CD4-positive, alpha-beta T cell (primary cell): ENCODE results near the gene GSPT2. TPM values are rescaled to one million over a fixed set of nuclear protein-coding genes. Genes with fewer than 3 reads are reported as not detected.

ENCODE experiments used
- ATAC-seq: fragments of 200-7000 bp; cut with Tn5 transposase; one replicate; pipeline ENCODE4 v1.10.0; 2022; ENCODE audit warnings: mild to moderate bottlenecking; ENCODE audit not compliant: poor library complexity
- CTCF ChIA-PET: fragments of 350-600 bp; sonication (Branson Sonifier 250); formaldehyde crosslinking; loops from one replicate; lab custom pipeline; 2021; ENCODE audit warnings: antibody characterized with exemption, inconsistent platforms; lab: Charles Lee
- POLR2A ChIA-PET: fragments of 350-600 bp; sonication (Branson Sonifier 250); formaldehyde crosslinking; loops from one replicate; lab custom pipeline; 2021; ENCODE audit warnings: antibody characterized with exemption, inconsistent platforms; lab: Charles Lee
- DNase-seq, 14 experiments: peaks; one replicate each; pipeline ENCODE4 v3.0.0-alpha.2; 2013 to 2020; ENCODE audit warnings: mixed read lengths in 2 of 14
- H3K27ac ChIP-seq, 2 donors: one replicate each; pipeline versions ENCODE4 v1.5.1 to v1.7.0; 2013; ENCODE audit warnings: low read length in 2 of 2, low read depth in 1 of 2, mild to moderate bottlenecking in 1 of 2
- H3K27me3 ChIP-seq, 2 experiments: 1 replicate in 1 of 2; 2 replicates in 1 of 2; pipeline versions ENCODE4 v1.6.1 to v1.7.0; 2013; ENCODE audit warnings: low read length in 2 of 2, control low read depth in 1 of 2, mild to moderate bottlenecking in 1 of 2, moderate library complexity in 1 of 2; ENCODE audit not compliant: insufficient read depth in 2 of 2, control insufficient read depth in 1 of 2
- H3K36me3 ChIP-seq: one replicate; pipeline ENCODE4 v1.6.1; 2013; ENCODE audit warnings: low read length, control low read depth; ENCODE audit not compliant: insufficient read depth
- H3K4me1 ChIP-seq: one replicate; pipeline ENCODE4 v1.6.1; 2013; ENCODE audit warnings: low read length, control low read depth; ENCODE audit not compliant: insufficient read depth
- H3K4me3 ChIP-seq: one replicate; pipeline ENCODE4 v1.5.1; 2013; ENCODE audit warnings: mild to moderate bottlenecking, low read length, moderate library complexity
- H3K9me3 ChIP-seq, 2 experiments: 1 replicate in 1 of 2; 2 replicates in 1 of 2; pipeline versions ENCODE4 v1.6.1 to v1.7.0; 2013; ENCODE audit warnings: low read length in 2 of 2, mild to moderate bottlenecking in 2 of 2, control low read depth in 1 of 2, moderate library complexity in 1 of 2; ENCODE audit not compliant: control insufficient read depth in 1 of 2, insufficient read depth in 1 of 2
- H3K27ac Mint-ChIP-seq: one replicate; pipeline ENCODE4 v1.8.0; 2020; ENCODE audit warnings: mixed read lengths
- H3K27me3 Mint-ChIP-seq: one replicate; pipeline ENCODE4 v1.8.0; 2021; ENCODE audit warnings: mixed read lengths
- H3K36me3 Mint-ChIP-seq: one replicate; pipeline ENCODE4 v1.8.0; 2021; ENCODE audit warnings: low read depth, mixed read lengths
- H3K4me1 Mint-ChIP-seq: one replicate; pipeline ENCODE4 v1.8.0; 2021; ENCODE audit warnings: low read depth, mixed read lengths
- H3K4me3 Mint-ChIP-seq: one replicate; pipeline ENCODE4 v1.8.0; 2020; ENCODE audit warnings: mild to moderate bottlenecking, mixed read lengths
- H3K9me3 Mint-ChIP-seq: one replicate; pipeline ENCODE4 v1.8.0; 2020; ENCODE audit warnings: mixed read lengths
- intact Hi-C, 2 experiments: fragments of 100-400 bp; cut with DNase I in 1 of 2; cut with micrococcal nuclease in 1 of 2; formaldehyde crosslinking; loops; one replicate each; pipeline versions ENCODE4 v1.15.1 to v1.9.0; 2023 to 2025; cut with DNase I, micrococcal nuclease
- total RNA-seq, 174 experiments: library from RNA in 2 of 174; stranded (reverse) in 2 of 174; gene quantifications; one replicate each; pipeline ENCODE4 v1.2.3 and lab custom pipeline; 2021 to 2026
- TF ChIP-seq, protein P1 (sequence below): fragments of 200-600 bp; IDR thresholded peaks from one replicate; pipeline ENCODE4 v1.8.0; 2022; ENCODE audit warnings: antibody characterized with exemption, mild to moderate bottlenecking

Gene GSPT2
- total RNA-seq, 2 experiments from 2014 or later: 6.8 to 7.8 TPM

GRCh38 chrX:51766546-51766945 is 23.3 kb downstream of the GSPT2 start:
- CTCF ChIA-PET: no interaction called here
- POLR2A ChIA-PET: no interaction called here

GRCh38 chrX:51776851-51777250 is 33.6 kb downstream of the GSPT2 start:
- H3K36me3 Mint-ChIP-seq: no peaks in the 10 kb centered on the region
- no peaks in the 10 kb centered on the region for H3K9me3 ChIP-seq
- no peak overlapping the region for H3K4me3 ChIP-seq
- no peak overlapping the region for H3K27ac ChIP-seq
- H3K9me3 Mint-ChIP-seq: no peaks in the 10 kb centered on the region
- H3K27me3 ChIP-seq: peaks cover 0 to 6% of the 10 kb centered on the region in 2 experiments
- intact Hi-C loops: no loop called here
- POLR2A ChIA-PET: no interaction called here
- H3K36me3 ChIP-seq: no peaks in the 10 kb centered on the region
- peaks cover 12% of the 10 kb centered on the region for H3K27me3 Mint-ChIP-seq
- CTCF ChIA-PET: no interaction called here
- no peak overlapping the region for H3K4me3 Mint-ChIP-seq
- no peak overlapping the region for H3K27ac Mint-ChIP-seq
- ATAC-seq (no peak), DNase-seq (no peak)
- no peaks in the 10 kb centered on the region for H3K4me1 Mint-ChIP-seq
- TF ChIP-seq, protein P1, sequence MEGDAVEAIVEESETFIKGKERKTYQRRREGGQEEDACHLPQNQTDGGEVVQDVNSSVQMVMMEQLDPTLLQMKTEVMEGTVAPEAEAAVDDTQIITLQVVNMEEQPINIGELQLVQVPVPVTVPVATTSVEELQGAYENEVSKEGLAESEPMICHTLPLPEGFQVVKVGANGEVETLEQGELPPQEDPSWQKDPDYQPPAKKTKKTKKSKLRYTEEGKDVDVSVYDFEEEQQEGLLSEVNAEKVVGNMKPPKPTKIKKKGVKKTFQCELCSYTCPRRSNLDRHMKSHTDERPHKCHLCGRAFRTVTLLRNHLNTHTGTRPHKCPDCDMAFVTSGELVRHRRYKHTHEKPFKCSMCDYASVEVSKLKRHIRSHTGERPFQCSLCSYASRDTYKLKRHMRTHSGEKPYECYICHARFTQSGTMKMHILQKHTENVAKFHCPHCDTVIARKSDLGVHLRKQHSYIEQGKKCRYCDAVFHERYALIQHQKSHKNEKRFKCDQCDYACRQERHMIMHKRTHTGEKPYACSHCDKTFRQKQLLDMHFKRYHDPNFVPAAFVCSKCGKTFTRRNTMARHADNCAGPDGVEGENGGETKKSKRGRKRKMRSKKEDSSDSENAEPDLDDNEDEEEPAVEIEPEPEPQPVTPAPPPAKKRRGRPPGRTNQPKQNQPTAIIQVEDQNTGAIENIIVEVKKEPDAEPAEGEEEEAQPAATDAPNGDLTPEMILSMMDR: no peak
- H3K4me1 ChIP-seq: no peaks in the 10 kb centered on the region

More at GRCh38 chrX:51766546-51766945, 23.3 kb downstream of the GSPT2 start:
- DNase-seq: no peak
- Histone ChIP-seq H3K4me3 (no peak overlapping the region), H3K27me3 (no peaks in the 10 kb centered on the region), H3K4me1 (no peaks in the 10 kb centered on the region), H3K27ac (no peak overlapping the region), H3K36me3 (no peaks in the 10 kb centered on the region), H3K9me3 (no peaks in the 10 kb centered on the region)
- Mint-ChIP-seq H3K9me3 (no peaks in the 10 kb centered on the region), H3K4me1 (no peaks in the 10 kb centered on the region), H3K36me3 (no peaks in the 10 kb centered on the region), H3K4me3 (no peak overlapping the region), H3K27ac (no peak overlapping the region), H3K27me3 (no peaks in the 10 kb centered on the region)
- intact Hi-C loops: no loop called here
- no peak for ATAC-seq
- TF ChIP-seq, protein P1: no peak

DNA sequence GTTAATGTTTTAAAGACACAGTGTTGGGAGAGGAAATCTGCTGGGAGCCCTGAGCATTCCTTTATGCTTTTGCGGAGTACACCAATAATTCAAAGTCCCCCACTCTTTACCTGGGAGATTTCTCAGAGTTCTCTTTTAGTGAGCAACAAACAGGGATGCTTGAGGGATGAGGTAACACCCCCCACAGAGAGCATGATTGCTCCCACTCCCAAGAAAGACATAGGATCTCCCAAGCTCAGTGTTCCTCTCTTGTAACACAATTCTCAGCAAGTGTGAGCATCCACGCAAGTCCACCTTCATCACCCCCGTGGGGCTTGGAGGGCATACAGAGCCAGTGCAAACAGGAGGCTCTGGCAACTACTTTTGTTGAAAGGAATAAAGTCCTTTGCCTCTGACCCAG is 36.1 kb downstream of the GSPT2 start:
- H3K36me3 Mint-ChIP-seq: no peaks in the 10 kb centered on the region
- TF ChIP-seq, protein P1: no peak
- Histone ChIP-seq H3K36me3 (no peaks in the 10 kb centered on the region), H3K27me3 (peaks cover 0 to 6% of the 10 kb centered on the region in 2 experiments), H3K27ac (no peak overlapping the region), H3K4me1 (no peaks in the 10 kb centered on the region), H3K4me3 (no peak overlapping the region), H3K9me3 (no peaks in the 10 kb centered on the region)
- no peak overlapping the region for H3K27ac Mint-ChIP-seq
- ATAC-seq: no peak
- H3K4me1 Mint-ChIP-seq: no peaks in the 10 kb centered on the region
- CTCF ChIA-PET: no interaction called here
- peaks cover 12% of the 10 kb centered on the region for H3K27me3 Mint-ChIP-seq
- H3K9me3 Mint-ChIP-seq: no peaks in the 10 kb centered on the region
- POLR2A ChIA-PET: no interaction called here
- no peak overlapping the region for H3K4me3 Mint-ChIP-seq
- no peak for DNase-seq
- intact Hi-C loops: no loop called here
